IMR-90 (cell line): Measurements from ENCODE around the gene PPL. TPM values are rescaled to one million over a fixed set of nuclear protein-coding genes. Genes with fewer than 3 reads are reported as not detected.
A peak's percentile ranks its signal among the peaks of the same experiment; 100 is the strongest.

Experiments used
- ATAC-seq: fragments of 200-7000 bp; cut with Tn5 transposase; 2 replicates; pipeline ENCODE4 v1.9.1; 2020; ENCODE audit warnings: low read depth, mild to moderate bottlenecking, moderate library complexity
- BruUV-seq: library from RNA; stranded (reverse); fragments of 400-500 nt; replicated peaks from 2 replicates; lab custom pipeline; 2021; lab: Mats Ljungman, UMichigan
- CTCF ChIA-PET: fragments of 300-600 bp; formaldehyde crosslinking; extraction: SDS; loops from one replicate; lab custom pipeline; 2021; ENCODE audit warnings: antibody characterized with exemption; lab: Yijun Ruan, JAX
- POLR2A ChIA-PET: fragments of 300-600 bp; sonication (Branson Sonifier 250); formaldehyde crosslinking; loops from one replicate; lab custom pipeline; 2022; ENCODE audit warnings: antibody characterized with exemption; ENCODE audit not compliant: unreplicated experiment; lab: Charles Lee
- DNase-seq: peaks from one replicate; pipeline ENCODE4 v3.0.0; 2013
- H2AFZ ChIP-seq: replicated peaks from 2 replicates; pipeline ENCODE3; 2013; ENCODE audit warnings: low read length, mild to moderate bottlenecking; ENCODE audit not compliant: poor library complexity
- H2AK5ac ChIP-seq: 2 replicates; pipeline ENCODE4 v1.6.1; 2013; ENCODE audit warnings: low read depth, low read length, inconsistent platforms
- H2AK9ac ChIP-seq: replicated peaks from 2 replicates; pipeline ENCODE3; 2013; ENCODE audit warnings: mild to moderate bottlenecking, low read depth, low read length, moderate library complexity; ENCODE audit not compliant: poor library complexity
- H2BK120ac ChIP-seq: 2 replicates; pipeline ENCODE4 v1.6.1; 2013; ENCODE audit warnings: low read depth, low read length, inconsistent platforms
- H2BK15ac ChIP-seq: 3 replicates; pipeline ENCODE4 v1.6.1; 2013; ENCODE audit warnings: low read depth, low read length, inconsistent platforms
- H2BK20ac ChIP-seq: 2 replicates; pipeline ENCODE4 v1.6.1; 2013; ENCODE audit warnings: low read depth, mild to moderate bottlenecking, inconsistent platforms, low read length, moderate library complexity
- H2BK5ac ChIP-seq: 2 replicates; pipeline ENCODE4 v1.6.1; 2013; ENCODE audit warnings: mild to moderate bottlenecking, low read depth, low read length, inconsistent platforms; ENCODE audit not compliant: poor library complexity, severe bottlenecking
- H3K14ac ChIP-seq: replicated peaks from 2 replicates; pipeline ENCODE4 v1.6.1; 2013; ENCODE audit warnings: low read depth, low read length, inconsistent platforms
- H3K18ac ChIP-seq: 2 replicates; pipeline ENCODE4 v1.6.1; 2013; ENCODE audit warnings: low read depth, low read length, control low read depth
- H3K23ac ChIP-seq: 2 replicates; pipeline ENCODE4 v1.6.1; 2013; ENCODE audit warnings: low read depth, low read length, inconsistent platforms
- H3K27ac ChIP-seq: 2 replicates; pipeline ENCODE4 v1.5.1; 2013; ENCODE audit warnings: mild to moderate bottlenecking, control low read depth, low read length; ENCODE audit not compliant: insufficient read depth
- H3K27me3 ChIP-seq: 2 replicates; pipeline ENCODE4 v1.6.1; 2013; ENCODE audit warnings: low read length; ENCODE audit not compliant: control insufficient read depth, insufficient read depth
- H3K36me3 ChIP-seq: 2 replicates; pipeline ENCODE4 v1.6.1; 2013; ENCODE audit warnings: low read length, mixed read lengths; ENCODE audit not compliant: control insufficient read depth, insufficient read depth
- H3K4ac ChIP-seq: 2 replicates; pipeline ENCODE4 v1.6.1; 2013; ENCODE audit warnings: low read depth, low read length, inconsistent platforms
- H3K4me1 ChIP-seq: 2 replicates; pipeline ENCODE4 v1.6.1; 2013; ENCODE audit warnings: low read length, mixed read lengths; ENCODE audit not compliant: control insufficient read depth, insufficient read depth
- H3K4me2 ChIP-seq: 2 replicates; pipeline ENCODE4 v1.6.1; 2013; ENCODE audit warnings: low read depth, mild to moderate bottlenecking, control low read depth, low read length, moderate library complexity
- H3K4me3 ChIP-seq: 2 replicates; pipeline ENCODE4 v1.5.1; 2013; ENCODE audit warnings: low read depth, mild to moderate bottlenecking, control low read depth, low read length, moderate library complexity; ENCODE audit not compliant: insufficient read depth
- H3K56ac ChIP-seq: 2 replicates; pipeline ENCODE4 v1.6.1; 2013; ENCODE audit warnings: low read length, inconsistent platforms; ENCODE audit not compliant: insufficient read depth; ENCODE audit errors: extremely low read depth
- H3K79me1 ChIP-seq, 2 experiments: 2 replicates each; pipeline ENCODE4 v1.6.1; 2013; ENCODE audit warnings: low read length in 2 of 2, inconsistent platforms in 1 of 2, low read depth in 1 of 2
- H3K9ac ChIP-seq: 2 replicates; pipeline ENCODE4 v1.6.1; 2013; ENCODE audit warnings: low read depth, low read length, control low read depth
- H3K9me1 ChIP-seq: 2 replicates; pipeline ENCODE4 v1.6.1; 2013; ENCODE audit warnings: low read length, inconsistent platforms; ENCODE audit not compliant: insufficient read depth
- H3K9me3 ChIP-seq: 2 replicates; pipeline ENCODE4 v1.6.1; 2013; ENCODE audit warnings: low read length; ENCODE audit not compliant: control insufficient read depth, insufficient read depth
- H4K20me1 ChIP-seq: 2 replicates; pipeline ENCODE4 v1.6.1; 2013; ENCODE audit warnings: low read length, inconsistent platforms; ENCODE audit not compliant: insufficient read depth
- H4K5ac ChIP-seq: 2 replicates; pipeline ENCODE4 v1.6.1; 2013; ENCODE audit warnings: mild to moderate bottlenecking, low read depth, low read length, control low read depth
- H4K8ac ChIP-seq, 2 experiments: 2 replicates each; pipeline ENCODE4 v1.6.1; 2013; ENCODE audit warnings: low read depth in 2 of 2, low read length in 2 of 2, control low read depth in 1 of 2, inconsistent platforms in 1 of 2
- H4K91ac ChIP-seq: 2 replicates; pipeline ENCODE4 v1.6.1; 2013; ENCODE audit warnings: low read depth, low read length, inconsistent platforms; ENCODE audit not compliant: insufficient read depth
- MAFK ChIP-seq: IDR thresholded peaks from 2 replicates; pipeline ENCODE4 v1.6.1; 2012; ENCODE audit warnings: low read depth, low read length, improper control_type of control experiment
- MXI1 ChIP-seq: IDR thresholded peaks from 2 replicates; pipeline ENCODE4 v1.6.1; 2012; ENCODE audit warnings: low read depth, mild to moderate bottlenecking, low read length, moderate library complexity, borderline replicate concordance
- RCOR1 ChIP-seq: IDR thresholded peaks from 2 replicates; pipeline ENCODE4 v1.6.1; 2012; ENCODE audit warnings: mild to moderate bottlenecking, low read length, improper control_type of control experiment; ENCODE audit not compliant: insufficient replicate concordance
- WGBS, 2 experiments: methylation state at CpG; one replicate each; pipeline versions ENCODE4 v1.1.5 to v1.1.7; 2013; ENCODE audit warnings: missing lambda C conversion rate in 2 of 2; ENCODE audit not compliant: insufficient read length in 1 of 2; ENCODE audit errors: extremely low coverage in 2 of 2; 5-methylcytosine and 5-hydroxymethylcytosine counted together
- dilution Hi-C: fragments of 300-500 bp; cut with HindIII; formaldehyde crosslinking; loops from one replicate; pipeline ENCODE4 v1.14.3; 2018; ENCODE audit warnings: low sequenced_read_pairs; ENCODE audit not compliant: unreplicated experiment
- in situ Hi-C: fragments of 300-500 bp; cut with MboI; formaldehyde crosslinking; loops from 3 replicates; pipeline ENCODE4 v1.14.3; 2019; ENCODE audit warnings: low sequenced_read_pairs, inconsistent platforms, mixed read lengths
- intact Hi-C: fragments of 100-400 bp; cut with micrococcal nuclease; formaldehyde crosslinking; loops from 2 replicates; pipeline ENCODE4 v1.10.0; 2022
- polyA plus RNA-seq, 3 experiments: library from polyadenylated mRNA; depleted of rRNA; stranded (reverse); fragments of >200 nt; gene quantifications; 2 replicates each; pipeline ENCODE4 v1.2.3, GENCODE V29; 2012; ENCODE audit warnings: low replicate concordance in 1 of 3
- total RNA-seq: library from RNA; depleted of rRNA; stranded (reverse); fragments of >200 nt; gene quantifications from 2 replicates; pipeline ENCODE4 v1.2.3, GENCODE V29; 2012

The PPL gene
- total and polyA plus RNA-seq, 2 of the 4 experiments (the other 2 are of a cell fraction): 0.34 to 0.36 TPM

DNA sequence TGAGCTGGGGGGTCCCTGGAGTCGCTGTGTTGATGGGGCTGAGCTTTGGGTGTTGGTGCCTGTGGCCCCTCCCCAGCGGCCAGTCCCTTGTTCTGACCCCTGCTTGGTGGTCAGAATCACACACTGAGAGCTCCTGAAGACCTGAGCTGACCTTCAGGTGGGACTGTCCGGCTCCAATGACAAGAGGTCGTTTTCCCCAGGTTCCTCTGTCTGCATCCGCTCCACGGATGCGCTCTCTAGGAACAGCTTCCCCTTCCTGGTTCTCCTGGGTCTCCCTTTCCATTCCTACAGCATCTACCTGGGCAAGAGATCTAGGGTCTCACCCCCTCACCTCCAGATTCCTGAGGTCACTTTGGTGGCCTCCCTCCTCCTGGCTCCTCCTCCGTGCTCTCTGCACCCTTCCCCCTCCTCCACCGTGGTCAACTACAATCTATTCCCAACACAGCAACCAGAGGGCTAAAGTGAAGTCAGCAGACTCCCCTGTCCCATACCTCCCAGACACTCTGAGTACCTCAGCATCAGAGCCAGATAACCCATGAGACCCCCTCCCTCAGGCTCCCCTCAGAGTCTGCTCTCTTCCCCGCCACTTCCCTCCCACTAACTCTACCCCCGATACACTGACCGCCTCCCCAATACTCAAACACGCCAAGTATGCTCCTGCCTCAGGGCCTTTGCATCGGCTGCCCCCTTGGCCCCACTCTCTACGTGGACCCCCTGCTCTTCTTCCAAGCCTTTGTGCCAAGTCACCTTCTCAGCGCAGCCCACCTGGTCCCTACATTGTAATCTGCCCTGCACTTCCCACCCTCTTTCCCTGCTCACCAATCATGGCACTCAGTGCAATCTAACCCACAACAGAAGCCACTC, 12.2 kb upstream of the PPL start:
- H3K9ac ChIP-seq: no peak overlapping the region
- intact Hi-C loops: no loop called here

More for the DNA sequence above, 12.2 kb upstream of the PPL start:
- Histone ChIP-seq H3K79me1 (no peaks in the 10 kb centered on the region), H3K9me1 (peaks cover 8% of the 10 kb centered on the region; the same call in 1 of the 2 replicates), H3K27ac (no peak overlapping the region), H2BK120ac (peak overlapping the region; percentile 5; the same call in 1 of the 2 replicates), H2AFZ (peak overlapping the region; percentile 56), H3K4me2 (no peak overlapping the region), H4K5ac (no peak overlapping the region), H4K91ac (no peak overlapping the region; the same call in 1 of the 2 replicates), H2AK9ac (no peak overlapping the region), H3K23ac (no peak overlapping the region), H3K4me1 (peaks cover 12% of the 10 kb centered on the region), H2BK20ac (no peak overlapping the region), H3K14ac (no peak overlapping the region), H2BK15ac (0 out of 3 replicates have a peak overlapping the region, but pooled peaks have one; percentile 30), H3K27me3 (no peaks in the 10 kb centered on the region), H2BK5ac (no peak overlapping the region), H4K20me1 (0 out of 2 replicates have a peak, but pooled peaks cover 3% of the 10 kb centered on the region), H2AK5ac (peak overlapping the region; percentile 63; the same call in 1 of the 2 replicates), H3K56ac (no peak overlapping the region), H3K36me3 (no peaks in the 10 kb centered on the region), H3K18ac (no peak overlapping the region), H3K4ac (peak overlapping the region; percentile 5; the same call in 1 of the 2 replicates), H4K8ac (no peak overlapping the region), H3K4me3 (no peak overlapping the region), H3K9me3 (no peaks in the 10 kb centered on the region)
- CTCF ChIA-PET: interaction anchor here (0.7 to 0.8 kb wide), 2 partner anchors 38 to 114 kb away, joined by 3 read pairs; no protein-coding TSS in a partner anchor
- DNase-seq (no peak), ATAC-seq (no peak)
- WGBS, 2 experiments: 77% methylated on average over 12 of the region's 16 CpGs; no CpG with 5 or more reads in 1 of the 2 experiments
- BruUV-seq: no TSS peak
- dilution Hi-C loops: no loop called here
- no peak for TF ChIP-seq MXI1
- no peak for TF ChIP-seq MAFK
- no peak for TF ChIP-seq RCOR1
- POLR2A ChIA-PET: no interaction called here
- in situ Hi-C loops: loop anchor here (10.0 kb wide), 1 partner anchor 64 kb away; no protein-coding TSS in a partner anchor
